GM21381 (cell line): ENCODE measurements around the gene CERKL.
"Not testable (repeated sequence)": the region's sequence is repeated elsewhere in the genome, so short reads cannot be mapped to it uniquely, and the experiment has no call there.

Source experiments
- ATAC-seq: cut with Tn5 transposase; IDR thresholded peaks from one replicate; pipeline ENCODE4 v1.9.1; 2021; ENCODE audit warnings: mild to moderate bottlenecking, moderate library complexity; ENCODE audit not compliant: unreplicated experiment

CERKL gene

GRCh38 chr2:181656450-181657291 lies at the start of gene CERKL:
CERKL (minus strand) TSS chr2:181657105; CDS start chr2:181657006, 99 bp downstream.
- peak; percentile 89 for ATAC-seq

- ATAC-seq: not testable (repeated sequence)
These were observed 45.6 kb upstream of the CERKL start for GRCh38 chr2:181702519-181702918.

DNA sequence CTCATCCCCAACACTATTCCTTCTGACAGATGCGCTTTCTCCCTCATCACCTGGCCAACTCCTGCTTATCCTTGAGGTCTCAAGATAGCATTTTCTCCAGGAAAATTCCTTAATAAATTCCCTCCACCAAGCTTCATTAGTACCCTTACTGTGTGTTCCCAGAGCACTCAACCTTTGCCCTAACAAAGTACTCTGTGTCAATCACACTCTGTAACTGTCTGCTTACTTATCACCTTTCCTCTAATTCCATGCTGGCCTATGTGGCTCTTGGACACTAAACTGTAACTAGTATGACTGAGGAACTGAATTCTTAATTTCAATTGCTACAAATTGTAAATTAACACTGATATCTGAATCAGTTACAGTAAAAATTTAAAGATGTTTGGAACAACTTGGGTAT lies 41.3 kb upstream of the CERKL start:
- no peak for ATAC-seq

- ATAC-seq: peak; percentile 60
These were observed 40.7 kb upstream of the CERKL start for GRCh38 chr2:181697571-181697970.

GRCh38 chr2:181697126-181697525 lies 40.2 kb upstream of the CERKL start:
- ATAC-seq: no peak

DNA sequence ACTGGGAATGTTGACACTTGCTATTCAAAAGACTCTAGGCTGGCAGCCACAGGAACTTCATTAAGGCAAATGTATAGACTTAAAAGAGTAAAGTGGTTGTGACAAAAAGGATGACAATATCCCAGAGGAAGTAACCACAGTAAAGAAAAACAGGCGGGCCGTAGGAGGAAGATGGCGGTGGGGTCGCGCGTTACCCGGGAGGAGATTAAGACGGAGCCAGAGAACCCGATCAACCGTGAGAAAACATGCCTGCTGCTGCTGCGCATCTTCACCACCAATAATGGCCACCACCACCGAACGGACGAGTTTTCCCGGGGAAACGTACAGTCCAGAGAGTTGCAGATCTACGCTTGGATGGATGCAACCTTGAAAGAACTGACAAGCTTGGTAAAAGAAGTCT lies 37.4 kb upstream of the CERKL start:
- no peak for ATAC-seq

DNA sequence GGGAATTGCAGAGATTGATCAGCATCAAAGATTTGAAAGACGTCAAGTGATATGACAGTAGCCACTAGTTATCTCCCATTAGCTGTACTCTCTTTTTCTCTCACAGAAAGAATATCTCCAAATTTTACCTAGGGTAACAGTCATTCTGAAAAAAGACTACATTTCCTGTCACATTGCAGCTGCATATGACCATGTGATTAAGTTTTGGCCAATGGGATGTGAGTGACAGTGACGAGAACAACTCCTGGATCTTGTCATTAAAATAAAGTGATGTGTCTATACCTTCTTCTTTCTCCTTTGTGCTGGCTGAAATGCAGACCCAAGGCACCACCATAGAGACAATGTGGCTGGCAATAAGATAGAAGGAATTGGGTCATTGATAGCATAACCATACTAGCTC lies 34.0 kb upstream of the CERKL start:
- no peak for ATAC-seq

- no peak for ATAC-seq
These were observed 29.8 kb upstream of the CERKL start for GRCh38 chr2:181686576-181687185.

- no peak for ATAC-seq
These were observed 28.3 kb upstream of the CERKL start for GRCh38 chr2:181685150-181685688.

DNA sequence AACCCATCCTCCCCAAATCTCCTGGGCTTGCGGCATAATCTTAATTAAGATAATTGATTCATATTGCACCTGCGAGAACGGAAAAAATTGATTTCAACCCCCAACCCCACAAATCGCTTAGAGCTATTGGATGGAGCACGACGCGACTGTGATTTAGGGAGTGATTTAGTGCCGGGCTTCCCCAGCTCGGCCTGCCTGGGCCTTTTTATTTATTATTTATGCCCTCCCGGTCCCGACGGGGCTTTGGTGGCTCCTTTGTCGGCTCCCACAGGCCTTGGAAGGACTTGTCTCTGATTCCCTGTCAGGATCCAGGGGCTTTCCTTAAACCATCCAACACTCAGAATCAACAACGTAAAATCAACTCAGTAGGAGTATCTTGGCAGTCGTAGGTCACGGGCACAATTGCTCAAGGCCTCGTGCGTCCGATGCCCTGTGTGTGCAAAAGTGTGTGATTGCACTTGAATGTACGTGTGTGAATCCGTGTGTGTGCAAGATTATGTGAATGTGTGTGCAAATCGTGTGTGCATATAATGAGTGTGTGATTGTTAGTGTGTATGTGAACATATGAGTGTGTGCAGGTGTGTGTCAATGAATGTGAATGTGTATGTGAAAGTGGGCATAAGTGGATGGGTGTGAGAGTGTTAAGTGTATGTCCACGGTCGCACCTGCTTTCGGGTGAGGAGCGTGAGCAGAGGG lies 27.7 kb upstream of the CERKL start:
- no peak for ATAC-seq

DNA sequence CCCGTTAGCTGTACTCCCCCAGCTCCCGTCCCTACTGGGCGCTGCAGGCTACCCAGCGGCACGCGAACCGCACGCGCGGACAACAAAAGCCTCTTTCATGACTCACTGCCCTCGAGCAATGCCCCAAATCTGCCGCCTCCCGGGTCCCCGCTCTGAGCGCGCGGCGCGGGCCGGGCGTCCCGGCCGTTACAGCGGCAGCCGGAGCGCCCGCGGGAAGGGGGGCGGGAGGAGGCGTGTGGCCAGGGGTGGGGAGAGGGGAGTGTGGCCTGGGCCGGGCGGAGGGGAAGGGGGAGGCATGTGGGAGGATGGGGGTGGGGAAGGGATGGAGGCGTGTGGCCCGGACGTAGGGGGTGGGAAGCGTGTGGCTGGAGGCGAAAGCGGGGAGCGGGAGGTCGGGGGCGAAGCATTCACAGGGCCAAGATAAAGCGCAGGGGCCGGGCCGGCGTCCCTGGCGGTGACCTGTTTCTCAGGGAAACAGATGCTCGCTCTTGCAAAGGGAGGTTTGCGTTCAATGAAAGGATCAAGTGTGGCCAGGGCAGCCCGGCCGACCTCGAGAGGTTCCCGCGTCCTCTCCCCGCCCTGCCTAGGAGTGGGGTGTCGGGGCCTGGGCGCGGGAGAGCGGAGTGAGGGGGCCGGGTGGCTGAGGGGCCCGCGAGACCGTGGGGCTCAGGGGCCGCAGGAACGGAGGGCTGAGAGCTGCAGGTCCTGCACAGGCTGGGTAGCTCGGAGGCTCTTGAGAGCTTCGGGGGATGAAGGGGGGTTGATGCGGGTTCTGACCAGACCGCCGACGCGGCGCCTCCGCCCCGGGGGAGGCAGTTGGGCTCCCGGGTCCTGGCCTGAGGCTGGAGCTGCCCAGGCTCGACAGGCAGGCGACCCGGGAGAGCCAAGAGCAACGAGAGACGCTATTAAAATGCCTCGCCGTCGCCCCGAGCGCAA lies 26.9 kb upstream of the CERKL start:
- no peak for ATAC-seq

GRCh38 chr2:181682795-181683517 lies 26.1 kb upstream of the CERKL start:
- ATAC-seq: no peak

GRCh38 chr2:181682026-181682789 lies 25.3 kb upstream of the CERKL start:
- no peak for ATAC-seq

- ATAC-seq: no peak
These were observed 24.3 kb upstream of the CERKL start for GRCh38 chr2:181680937-181681811.

GRCh38 chr2:181680055-181680936 lies 23.4 kb upstream of the CERKL start, which contains the start of gene NEUROD1:
NEUROD1 (minus strand) TSS chr2:181680517; CDS start chr2:181678860, 1,657 bp downstream.
- ATAC-seq: peak; percentile 50

DNA sequence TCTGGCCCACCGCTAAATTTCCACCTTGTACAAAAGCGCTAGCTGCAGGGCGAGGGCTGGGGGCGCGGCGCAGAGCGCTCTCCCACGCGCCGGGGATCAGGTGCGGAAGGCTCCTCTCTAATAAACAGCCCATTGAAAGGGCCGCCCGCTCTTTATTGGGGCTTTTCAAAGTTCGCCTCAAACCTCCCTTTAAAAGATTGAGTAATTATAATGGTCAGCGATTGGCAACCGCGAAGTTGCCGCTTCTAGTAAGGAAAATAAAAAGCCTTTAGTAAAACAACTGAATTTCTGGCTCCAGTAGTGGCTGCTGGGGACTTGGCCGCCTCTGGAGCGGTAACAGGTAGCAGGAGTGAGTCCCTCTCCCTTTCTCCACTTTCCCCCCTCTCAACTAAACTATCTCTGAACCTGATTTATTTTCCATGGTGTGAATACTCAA lies 22.7 kb upstream of the CERKL start:
- no peak for ATAC-seq
